B cell (primary cell): Measurements from ENCODE around the gene MIOX. TPM values are rescaled to one million over a fixed set of nuclear protein-coding genes. Genes with fewer than 3 reads are reported as not detected.

Source experiments
- ATAC-seq: fragments of 200-7000 bp; cut with Tn5 transposase; one replicate; pipeline ENCODE4 v1.10.0; 2021; ENCODE audit warnings: low read depth, mild to moderate bottlenecking, moderate number of reproducible peaks, moderate library complexity
- CTCF ChIA-PET: fragments of 350-600 bp; sonication (Branson Sonifier 250); formaldehyde crosslinking; loops from one replicate; lab custom pipeline; 2021; ENCODE audit warnings: antibody characterized with exemption, inconsistent platforms; lab: Charles Lee
- POLR2A ChIA-PET: fragments of 350-600 bp; sonication (Branson Sonifier 250); formaldehyde crosslinking; loops from one replicate; lab custom pipeline; 2021; ENCODE audit warnings: antibody characterized with exemption; lab: Charles Lee
- DNase-seq: peaks from one replicate; pipeline ENCODE4 v3.0.0; 2013
- H2AFZ ChIP-seq: 2 replicates; pipeline ENCODE4 v1.6.1; 2012; ENCODE audit warnings: mild to moderate bottlenecking, low read depth, low read length; ENCODE audit not compliant: insufficient read depth, poor library complexity, severe bottlenecking
- H3K27ac ChIP-seq, 2 donors: 1 replicate in 1 of 2; 2 replicates in 1 of 2; pipeline ENCODE4 v1.5.1; 2012 to 2013; ENCODE audit warnings: low read length in 2 of 2, mild to moderate bottlenecking in 2 of 2, moderate library complexity in 1 of 2
- H3K27me3 ChIP-seq, 4 experiments: fragments of 200-600 bp in 1 of 4; sonication (generic) in 1 of 4; replicated peaks in 1 of 4; 1 replicate in 2 of 4; 2 replicates in 2 of 4; pipeline versions ENCODE4 v1.6.1 to v1.7.0; 2013 to 2016; ENCODE audit warnings: low read length in 3 of 4, mild to moderate bottlenecking in 2 of 4, mixed read lengths in 1 of 4, moderate library complexity in 1 of 4; ENCODE audit not compliant: insufficient read depth in 4 of 4, control insufficient read depth in 3 of 4; ENCODE audit errors: control extremely low read depth in 1 of 4
- H3K36me3 ChIP-seq, 2 experiments: replicated peaks in 1 of 2; 1 replicate in 1 of 2; 2 replicates in 1 of 2; pipeline versions ENCODE4 v1.6.1 to v1.7.1; 2013; ENCODE audit warnings: low read length in 1 of 2; ENCODE audit not compliant: insufficient read depth in 2 of 2, control insufficient read depth in 1 of 2; ENCODE audit errors: control extremely low read depth in 1 of 2, extremely low read depth in 1 of 2
- H3K4me1 ChIP-seq, 2 donors: fragments of 200-600 bp in 1 of 2; sonication (generic) in 1 of 2; 1 replicate in 1 of 2; 2 replicates in 1 of 2; pipeline versions ENCODE4 v1.5.1 to v1.6.1; 2013 to 2017; ENCODE audit warnings: low read length in 2 of 2; ENCODE audit not compliant: control insufficient read depth in 2 of 2, insufficient read depth in 2 of 2
- H3K4me2 ChIP-seq: replicated peaks from 2 replicates; pipeline ENCODE3; 2012; ENCODE audit warnings: mild to moderate bottlenecking, low read depth, low read length; ENCODE audit not compliant: poor library complexity, severe bottlenecking
- H3K4me3 ChIP-seq, 5 experiments: fragments of 200-600 bp in 1 of 5; sonication (generic) in 1 of 5; 1 replicate in 3 of 5; 2 replicates in 2 of 5; pipeline versions ENCODE4 v1.5.1 to v1.7.0; 2011 to 2016; ENCODE audit warnings: low read length in 4 of 5, mild to moderate bottlenecking in 4 of 5, low read depth in 2 of 5, control low read depth in 1 of 5, moderate library complexity in 1 of 5; ENCODE audit not compliant: insufficient read depth in 1 of 5; ENCODE audit errors: control extremely low read depth in 1 of 5, extremely low read depth in 1 of 5
- H3K79me2 ChIP-seq: fragments of 200-600 bp; sonication (generic); one replicate; pipeline ENCODE4 v1.6.0; 2016; ENCODE audit warnings: low read length; ENCODE audit not compliant: control insufficient read depth, insufficient read depth
- H3K9ac ChIP-seq: fragments of 200-600 bp; sonication (generic); 2 replicates; pipeline ENCODE4 v1.6.1; 2017; ENCODE audit warnings: mild to moderate bottlenecking, low read length, moderate library complexity
- H3K9me3 ChIP-seq, 3 donors: one replicate each; pipeline versions ENCODE4 v1.6.1 to v1.7.1; 2013; ENCODE audit warnings: low read length in 2 of 3; ENCODE audit not compliant: control insufficient read depth in 2 of 3, insufficient read depth in 1 of 3; ENCODE audit errors: control extremely low read depth in 1 of 3
- H4K20me1 ChIP-seq: 2 replicates; pipeline ENCODE4 v1.6.0; 2012; ENCODE audit warnings: mild to moderate bottlenecking, low read length; ENCODE audit not compliant: insufficient read depth, control insufficient read depth, poor library complexity, severe bottlenecking
- H3K27ac Mint-ChIP-seq: one replicate; pipeline ENCODE4 v1.8.0; 2021; ENCODE audit warnings: mixed read lengths
- H3K27me3 Mint-ChIP-seq: one replicate; pipeline ENCODE4 v1.8.0; 2021; ENCODE audit warnings: mixed read lengths
- H3K4me1 Mint-ChIP-seq: one replicate; pipeline ENCODE4 v1.8.0; 2021; ENCODE audit warnings: mixed read lengths
- H3K4me3 Mint-ChIP-seq: one replicate; pipeline ENCODE4 v1.8.0; 2021; ENCODE audit warnings: mixed read lengths
- H3K9me3 Mint-ChIP-seq: one replicate; pipeline ENCODE4 v1.8.0; 2022; ENCODE audit warnings: mixed read lengths; ENCODE audit not compliant: insufficient read depth
- EZH2 ChIP-seq: IDR thresholded peaks from 2 replicates; pipeline ENCODE4 v1.6.1; 2012; ENCODE audit warnings: borderline replicate concordance, low read depth, mild to moderate bottlenecking, moderate library complexity, low read length; ENCODE audit not compliant: insufficient read depth, poor library complexity, severe bottlenecking
- WGBS: methylation state at CpG from one replicate; pipeline ENCODE4 v1.1.5; 2013; ENCODE audit warnings: missing lambda C conversion rate; ENCODE audit not compliant: insufficient coverage; 5-methylcytosine and 5-hydroxymethylcytosine counted together
- intact Hi-C: fragments of 100-400 bp; cut with micrococcal nuclease; formaldehyde crosslinking; loops from one replicate; pipeline ENCODE4 v1.10.0; 2022
- polyA plus RNA-seq: library from polyadenylated mRNA; depleted of rRNA; stranded (reverse); fragments of >200 nt; gene quantifications from 2 replicates; pipeline ENCODE4 v1.2.3, GENCODE V29; 2012
- total RNA-seq, 2 donors: library from RNA; stranded (reverse); fragments of 120-200 nt in 1 of 2; gene quantifications; 1 replicate in 1 of 2; 2 replicates in 1 of 2; pipeline versions ENCODE4 v1.2.3 to v1.2.4, GENCODE V29; 2013 to 2022
- TF ChIP-seq, protein P1 (sequence below): fragments of 200-600 bp; IDR thresholded peaks from one replicate; pipeline ENCODE4 v1.8.0; 2022; ENCODE audit warnings: antibody characterized with exemption, mild to moderate bottlenecking

The MIOX gene
- total and polyA plus RNA-seq, 2 donors (not counting 1 experiment from before 2014, with no cell fraction given), result 0.88 TPM; not detected in 1

DNA sequence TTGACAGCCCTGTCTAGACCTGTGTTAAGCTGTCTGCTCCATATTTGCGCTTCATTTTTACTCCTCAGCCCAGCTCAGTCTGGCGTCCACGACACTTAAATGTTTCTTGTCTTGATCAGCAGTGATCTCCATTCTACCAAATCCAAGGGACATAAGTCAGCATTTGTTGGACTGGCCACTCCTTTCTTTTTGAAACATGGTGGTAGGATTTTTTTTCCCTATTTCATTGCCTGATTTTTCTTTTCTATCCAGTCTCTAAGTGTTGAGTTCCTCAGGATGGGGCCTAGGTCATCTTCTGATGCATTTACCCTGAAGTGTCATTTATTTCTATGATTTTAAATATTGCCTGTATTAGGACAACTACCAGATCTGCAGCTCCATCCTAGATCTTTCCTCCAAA, 22.2 kb downstream of the MIOX start:
- ATAC-seq, result no peak
- peak overlapping the region; percentile 65 to 88 (median 78) for H3K4me3 ChIP-seq
- peaks cover 68% of the 10 kb centered on the region for H3K79me2 ChIP-seq
- H3K4me1 ChIP-seq, result peaks cover 19 to 29% of the 10 kb centered on the region in 2 donors
- H3K4me1 Mint-ChIP-seq, result peaks cover 28% of the 10 kb centered on the region
- H3K9me3 Mint-ChIP-seq, result no peaks in the 10 kb centered on the region
- H3K27me3 Mint-ChIP-seq, result no peaks in the 10 kb centered on the region
- intact Hi-C loops, result loop anchor here (1.0 to 5.0 kb wide), 6 partner anchors 16 to 167 kb away; partner anchors contain the start of genes CHKB, KLHDC7B, PPP6R2 and SCO2
- no peak for TF ChIP-seq EZH2
- TF ChIP-seq, protein P1, sequence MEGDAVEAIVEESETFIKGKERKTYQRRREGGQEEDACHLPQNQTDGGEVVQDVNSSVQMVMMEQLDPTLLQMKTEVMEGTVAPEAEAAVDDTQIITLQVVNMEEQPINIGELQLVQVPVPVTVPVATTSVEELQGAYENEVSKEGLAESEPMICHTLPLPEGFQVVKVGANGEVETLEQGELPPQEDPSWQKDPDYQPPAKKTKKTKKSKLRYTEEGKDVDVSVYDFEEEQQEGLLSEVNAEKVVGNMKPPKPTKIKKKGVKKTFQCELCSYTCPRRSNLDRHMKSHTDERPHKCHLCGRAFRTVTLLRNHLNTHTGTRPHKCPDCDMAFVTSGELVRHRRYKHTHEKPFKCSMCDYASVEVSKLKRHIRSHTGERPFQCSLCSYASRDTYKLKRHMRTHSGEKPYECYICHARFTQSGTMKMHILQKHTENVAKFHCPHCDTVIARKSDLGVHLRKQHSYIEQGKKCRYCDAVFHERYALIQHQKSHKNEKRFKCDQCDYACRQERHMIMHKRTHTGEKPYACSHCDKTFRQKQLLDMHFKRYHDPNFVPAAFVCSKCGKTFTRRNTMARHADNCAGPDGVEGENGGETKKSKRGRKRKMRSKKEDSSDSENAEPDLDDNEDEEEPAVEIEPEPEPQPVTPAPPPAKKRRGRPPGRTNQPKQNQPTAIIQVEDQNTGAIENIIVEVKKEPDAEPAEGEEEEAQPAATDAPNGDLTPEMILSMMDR, result no peak
- DNase-seq, result no peak
- 11% methylated on average over 1 of the region's 3 CpGs for WGBS
- ChIA-PET POLR2A (interaction anchor here (0.6 to 1.9 kb wide), 6 partner anchors 16 to 91 kb away, joined by 3 to 35 read pairs (median 8); partner anchors contain the start of genes CHKB, SCO2 and TYMP), CTCF (interaction anchor here (0.7 to 5.8 kb wide), 7 partner anchors 10 to 547 kb away, joined by 3 to 71 read pairs (median 3); partner anchors contain the start of genes RABL2B and SCO2)
- peak overlapping the region; percentile 86 for H3K9ac ChIP-seq
- no peaks in the 10 kb centered on the region for H3K9me3 ChIP-seq
- peaks cover 48% of the 10 kb centered on the region for H4K20me1 ChIP-seq
- H3K27ac ChIP-seq, result peak overlapping the region; percentile 88 to 92
- peak overlapping the region; percentile 81 for H2AFZ ChIP-seq
- H3K4me2 ChIP-seq, result peak overlapping the region; percentile 92
- peaks cover 0 to 23% of the 10 kb centered on the region in 2 experiments for H3K36me3 ChIP-seq
- H3K4me3 Mint-ChIP-seq, result peak overlapping the region; percentile 90
- peak overlapping the region; percentile 98 for H3K27ac Mint-ChIP-seq
- H3K27me3 ChIP-seq, result no peaks in the 10 kb centered on the region

DNA sequence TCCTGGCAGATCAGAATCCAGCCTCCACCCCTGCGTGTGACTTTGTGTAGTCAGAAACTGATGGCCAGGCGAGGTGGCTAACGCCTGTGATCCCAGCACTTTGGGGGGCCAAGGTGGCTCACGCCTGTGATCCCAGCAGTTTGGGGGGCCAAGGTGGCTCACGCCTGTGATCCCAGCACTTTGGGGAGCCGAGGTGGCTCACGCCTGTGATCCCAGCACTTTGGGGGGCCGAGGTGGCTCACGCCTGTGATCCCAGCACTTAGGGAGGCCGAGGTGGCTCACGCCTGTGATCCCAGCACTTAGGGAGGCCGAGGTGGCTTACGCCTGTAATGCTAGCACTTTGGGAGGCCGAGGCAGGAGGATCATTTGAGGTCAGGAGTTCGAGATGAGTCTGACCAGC, 26.5 kb downstream of the MIOX start:
- Histone ChIP-seq H3K27ac (no peak overlapping the region), H2AFZ (no peak overlapping the region), H3K9ac (no peak overlapping the region), H3K4me1 (peaks cover 9 to 11% of the 10 kb centered on the region in 2 donors), H3K4me3 (no peak overlapping the region), H3K9me3 (no peaks in the 10 kb centered on the region), H3K4me2 (no peak overlapping the region), H3K36me3 (peaks cover 0 to 25% of the 10 kb centered on the region in 2 experiments), H3K27me3 (no peaks in the 10 kb centered on the region), H4K20me1 (peaks cover 53% of the 10 kb centered on the region), H3K79me2 (peaks cover 85% of the 10 kb centered on the region)
- TF ChIP-seq, protein P1, result no peak
- TF ChIP-seq EZH2, result no peak
- intact Hi-C loops, result no loop called here
- DNase-seq (no peak), ATAC-seq (no peak)
- Mint-ChIP-seq H3K27ac (no peak overlapping the region), H3K27me3 (no peaks in the 10 kb centered on the region), H3K4me3 (no peak overlapping the region), H3K4me1 (peaks cover 16% of the 10 kb centered on the region), H3K9me3 (no peaks in the 10 kb centered on the region)
- ChIA-PET CTCF (interaction anchor here (1.6 kb wide), 1 partner anchor 12 kb away, joined by 11 read pairs; the partner anchor contains the start of gene SCO2), POLR2A (no interaction called here)
- WGBS, result 98% methylated on average over 15 of the region's 15 CpGs
